Sigmoid colon (tissue), 7 donors: ENCODE data around the gene PELO. TPM values are rescaled to one million over a fixed set of nuclear protein-coding genes. Genes with fewer than 3 reads are reported as not detected.

Experiments used
- DNase-seq: peaks from one replicate; pipeline ENCODE4 v3.0.0-alpha.2; 2019
- H3K27ac ChIP-seq, 4 donors: fragments of 200-600 bp; sonication (generic); one replicate each; pipeline ENCODE4 v1.5.1; 2016 to 2019; ENCODE audit warnings: mild to moderate bottlenecking in 1 of 4
- H3K27me3 ChIP-seq, 3 donors: fragments of 200-600 bp; sonication (generic); one replicate each; pipeline ENCODE4 v1.5.1; 2019; ENCODE audit warnings: mild to moderate bottlenecking in 1 of 3
- H3K36me3 ChIP-seq, 4 donors: fragments of 200-600 bp; sonication (generic); one replicate each; pipeline ENCODE4 v1.5.1; 2016 to 2019
- H3K4me1 ChIP-seq, 4 donors: fragments of 200-600 bp; sonication (generic); one replicate each; pipeline ENCODE4 v1.5.1; 2017 to 2019
- H3K4me3 ChIP-seq, 4 donors: fragments of 200-600 bp; sonication (generic); one replicate each; pipeline ENCODE4 v1.5.1; 2017 to 2019; ENCODE audit warnings: mild to moderate bottlenecking in 2 of 4, moderate library complexity in 1 of 4
- H3K9me3 ChIP-seq, 4 donors: fragments of 200-600 bp in 3 of 4; sonication (generic) in 3 of 4; one replicate each; pipeline versions ENCODE4 v1.5.1 to v1.6.1; 2013 to 2019
- CTCF ChIP-seq, 4 experiments: fragments of 450-650 bp in 3 of 4; fragments of 200-600 bp in 1 of 4; IDR thresholded peaks; one replicate each; pipeline ENCODE4 v1.5.1; 2016 to 2019; ENCODE audit warnings: antibody characterized with exemption in 4 of 4, mild to moderate bottlenecking in 3 of 4, moderate library complexity in 2 of 4
- EP300 ChIP-seq, 4 donors: sonication (generic); formaldehyde crosslinking; IDR thresholded peaks; one replicate each; pipeline ENCODE4 v1.6.1; 2017; ENCODE audit warnings: antibody characterized with exemption in 4 of 4
- POLR2A ChIP-seq, 2 donors: fragments of 450-650 bp; IDR thresholded peaks; one replicate each; pipeline ENCODE4 v1.6.1; 2016; ENCODE audit warnings: antibody characterized with exemption in 2 of 2, mild to moderate bottlenecking in 2 of 2, moderate library complexity in 2 of 2
- POLR2AphosphoS5 ChIP-seq, 4 donors: sonication (generic); formaldehyde crosslinking; IDR thresholded peaks; one replicate each; pipeline ENCODE4 v1.6.1; 2017; ENCODE audit warnings: antibody characterized with exemption in 4 of 4
- WGBS, 2 donors: extraction: QIAGEN DNeasy Blood & Tissue Kit; methylation state at CpG; one replicate each; pipeline ENCODE4 v1.1.7; 2013; 5-methylcytosine and 5-hydroxymethylcytosine counted together
- intact Hi-C: fragments of 100-400 bp; cut with DNase I; formaldehyde crosslinking; loops from one replicate; pipeline ENCODE4 v1.15.1; 2023
- polyA plus RNA-seq, 3 donors: library from polyadenylated mRNA; stranded (reverse); fragments of 200-250 nt; gene quantifications; one replicate each; pipeline ENCODE4 v1.2.3, GENCODE V29; 2013
- total RNA-seq, 4 donors: library from RNA; depleted of rRNA; stranded (reverse); fragments of >200 nt; gene quantifications; one replicate each; pipeline ENCODE4 v1.1.0, GENCODE V29; 2016
- donor health status: healthy with polysubstance abuse.
- donor health status: Bipolar disorder and iron deficiency.
- donor health status: healthy.

PELO gene
- total and polyA plus RNA-seq, 7 donors: 3.9 to 60.1 (median 37.1) TPM

GRCh38 chr5:52770287-52770939 lies 17.3 kb upstream of the PELO start:
- Histone ChIP-seq H3K27me3 (no peaks in the 10 kb centered on the region), H3K36me3 (no peaks in the 10 kb centered on the region), H3K27ac (no peak overlapping the region), H3K9me3 (no peaks in the 10 kb centered on the region), H3K4me3 (no peak overlapping the region), H3K4me1 (no peaks in the 10 kb centered on the region)
- TF ChIP-seq POLR2AphosphoS5 (IDR thresholded peaks at IDR 0.05) (no peak), CTCF (IDR thresholded peaks at IDR 0.05) (no peak), POLR2A (IDR thresholded peaks at IDR 0.05) (no peak), EP300 (IDR thresholded peaks at IDR 0.05) (no peak)
- no peak for DNase-seq
- 95 to 96% methylated on average over 4 of the region's 4 CpGs for WGBS, 2 donors
- intact Hi-C loops: no loop called here

GRCh38 chr5:52771343-52772039 lies 16.2 kb upstream of the PELO start:
- WGBS, 2 donors: 62 to 79% methylated on average over 3 of the region's 3 CpGs
- H3K27me3 ChIP-seq: no peaks in the 10 kb centered on the region

GRCh38 chr5:52772668-52773067 lies 15.0 kb upstream of the PELO start:
- intact Hi-C loops: no loop called here
- TF ChIP-seq POLR2A (IDR thresholded peaks at IDR 0.05) (no peak), POLR2AphosphoS5 (IDR thresholded peaks at IDR 0.05) (no peak), CTCF (IDR thresholded peaks at IDR 0.05) (no peak), EP300 (IDR thresholded peaks at IDR 0.05) (no peak)
- no peak for DNase-seq
- H3K36me3 ChIP-seq: no peaks in the 10 kb centered on the region
- H3K4me1 ChIP-seq: no peaks in the 10 kb centered on the region
- H3K27ac ChIP-seq: no peak overlapping the region
- no peaks in the 10 kb centered on the region for H3K27me3 ChIP-seq
- H3K4me3 ChIP-seq: no peak overlapping the region
- H3K9me3 ChIP-seq: no peaks in the 10 kb centered on the region

More at GRCh38 chr5:52771343-52772039, 16.2 kb upstream of the PELO start:
- H3K9me3 ChIP-seq: no peaks in the 10 kb centered on the region
- no peak for DNase-seq
- H3K27ac ChIP-seq: no peak overlapping the region
- TF ChIP-seq CTCF (IDR thresholded peaks at IDR 0.05) (no peak), POLR2AphosphoS5 (IDR thresholded peaks at IDR 0.05) (no peak), POLR2A (IDR thresholded peaks at IDR 0.05) (no peak), EP300 (IDR thresholded peaks at IDR 0.05) (no peak)
- intact Hi-C loops: no loop called here
- H3K4me3 ChIP-seq: no peak overlapping the region
- H3K4me1 ChIP-seq: no peaks in the 10 kb centered on the region
- no peaks in the 10 kb centered on the region for H3K36me3 ChIP-seq

GRCh38 chr5:52773342-52773741 lies 14.4 kb upstream of the PELO start:
- intact Hi-C loops: no loop called here
- Histone ChIP-seq H3K36me3 (no peaks in the 10 kb centered on the region), H3K9me3 (no peaks in the 10 kb centered on the region), H3K27me3 (no peaks in the 10 kb centered on the region), H3K4me3 (no peak overlapping the region), H3K4me1 (no peaks in the 10 kb centered on the region), H3K27ac (no peak overlapping the region)
- WGBS, 2 donors: 78 to 82% methylated on average over 2 of the region's 2 CpGs
- no peak for DNase-seq
- TF ChIP-seq CTCF (IDR thresholded peaks at IDR 0.05) (no peak), POLR2A (IDR thresholded peaks at IDR 0.05) (no peak), EP300 (IDR thresholded peaks at IDR 0.05) (no peak), POLR2AphosphoS5 (IDR thresholded peaks at IDR 0.05) (no peak)
